ENCODE results near the gene FOXN1.

FOXN1 gene

GRCh38 chr17:28533091-28533807, 27.1 kb downstream of the FOXN1 start:
- H3K27me3 ChIP-seq (ENCODE audit: control insufficient read depth, insufficient read depth, low read length, poor library complexity, severe bottlenecking): no peaks in the 10 kb centered on the region
- no peaks in the 10 kb centered on the region for H3K36me3 ChIP-seq (ENCODE audit: control insufficient read depth, insufficient read depth, low read length)
- 80% methylated on average over 16 of the region's 16 CpGs for WGBS, 2 experiments
- no peaks in the 10 kb centered on the region for H3K9me3 ChIP-seq (ENCODE audit: control insufficient read depth, low read length)
- H3K27ac ChIP-seq (ENCODE audit: insufficient read depth, low read depth, low read length, poor library complexity, severe bottlenecking): no peak overlapping the region
- H3K4me1 ChIP-seq (ENCODE audit: control insufficient read depth, insufficient read depth, low read length): peaks cover 19% of the 10 kb centered on the region
- no peak overlapping the region for H3K4me3 ChIP-seq (ENCODE audit: insufficient read depth, low read depth, low read length)

GRCh38 chr17:28534740-28535375, 28.7 kb downstream of the FOXN1 start:
- WGBS, 2 experiments: 92 to 93% methylated on average over 11 of the region's 11 CpGs
- H3K27ac ChIP-seq (ENCODE audit: insufficient read depth, low read depth, low read length, poor library complexity, severe bottlenecking): no peak overlapping the region
- H3K9me3 ChIP-seq (ENCODE audit: control insufficient read depth, low read length): no peaks in the 10 kb centered on the region
- no peaks in the 10 kb centered on the region for H3K27me3 ChIP-seq (ENCODE audit: control insufficient read depth, insufficient read depth, low read length, poor library complexity, severe bottlenecking)
- H3K4me3 ChIP-seq (ENCODE audit: insufficient read depth, low read depth, low read length): no peak overlapping the region
- peaks cover 11% of the 10 kb centered on the region for H3K4me1 ChIP-seq (ENCODE audit: control insufficient read depth, insufficient read depth, low read length)
- H3K36me3 ChIP-seq (ENCODE audit: control insufficient read depth, insufficient read depth, low read length): no peaks in the 10 kb centered on the region

GRCh38 chr17:28536532-28537218, 30.5 kb downstream of the FOXN1 start:
- no peaks in the 10 kb centered on the region for H3K36me3 ChIP-seq (ENCODE audit: control insufficient read depth, insufficient read depth, low read length)
- 74 to 80% methylated on average over 9 of the region's 9 CpGs for WGBS, 2 experiments
- no peak overlapping the region for H3K4me3 ChIP-seq (ENCODE audit: insufficient read depth, low read depth, low read length)

GRCh38 chr17:28537219-28537610, 31.1 kb downstream of the FOXN1 start:
- WGBS, 2 experiments: 87 to 89% methylated on average over 12 of the region's 12 CpGs
- H3K9me3 ChIP-seq (ENCODE audit: control insufficient read depth, low read length): no peaks in the 10 kb centered on the region
- peaks cover 6% of the 10 kb centered on the region for H3K4me1 ChIP-seq (ENCODE audit: control insufficient read depth, insufficient read depth, low read length)
- no peaks in the 10 kb centered on the region for H3K36me3 ChIP-seq (ENCODE audit: control insufficient read depth, insufficient read depth, low read length)
- H3K27me3 ChIP-seq (ENCODE audit: control insufficient read depth, insufficient read depth, low read length, poor library complexity, severe bottlenecking): no peaks in the 10 kb centered on the region
- H3K27ac ChIP-seq (ENCODE audit: insufficient read depth, low read depth, low read length, poor library complexity, severe bottlenecking): no peak overlapping the region
- H3K4me3 ChIP-seq (ENCODE audit: insufficient read depth, low read depth, low read length): no peak overlapping the region

More at GRCh38 chr17:28536532-28537218, 30.5 kb downstream of the FOXN1 start:
- Histone ChIP-seq H3K9me3 (ENCODE audit: control insufficient read depth, low read length) (no peaks in the 10 kb centered on the region), H3K27me3 (ENCODE audit: control insufficient read depth, insufficient read depth, low read length, poor library complexity, severe bottlenecking) (no peaks in the 10 kb centered on the region), H3K27ac (ENCODE audit: insufficient read depth, low read depth, low read length, poor library complexity, severe bottlenecking) (no peak overlapping the region), H3K4me1 (ENCODE audit: control insufficient read depth, insufficient read depth, low read length) (peaks cover 7% of the 10 kb centered on the region)

GRCh38 chr17:28538296-28538895, 32.2 kb downstream of the FOXN1 start:
- Histone ChIP-seq H3K4me1 (ENCODE audit: control insufficient read depth, insufficient read depth, low read length) (no peaks in the 10 kb centered on the region), H3K4me3 (ENCODE audit: insufficient read depth, low read depth, low read length) (no peak overlapping the region), H3K9me3 (ENCODE audit: control insufficient read depth, low read length) (no peaks in the 10 kb centered on the region), H3K36me3 (ENCODE audit: control insufficient read depth, insufficient read depth, low read length) (no peaks in the 10 kb centered on the region), H3K27me3 (ENCODE audit: control insufficient read depth, insufficient read depth, low read length, poor library complexity, severe bottlenecking) (no peaks in the 10 kb centered on the region), H3K27ac (ENCODE audit: insufficient read depth, low read depth, low read length, poor library complexity, severe bottlenecking) (no peak overlapping the region)
- WGBS, 2 experiments: 92 to 94% methylated on average over 14 of the region's 14 CpGs

GRCh38 chr17:28540231-28540630, 34.1 kb downstream of the FOXN1 start:
- Histone ChIP-seq H3K27ac (ENCODE audit: insufficient read depth, low read depth, low read length, poor library complexity, severe bottlenecking) (no peak overlapping the region), H3K4me3 (ENCODE audit: insufficient read depth, low read depth, low read length) (no peak overlapping the region), H3K9me3 (ENCODE audit: control insufficient read depth, low read length) (no peaks in the 10 kb centered on the region), H3K27me3 (ENCODE audit: control insufficient read depth, insufficient read depth, low read length, poor library complexity, severe bottlenecking) (no peaks in the 10 kb centered on the region), H3K4me1 (ENCODE audit: control insufficient read depth, insufficient read depth, low read length) (no peaks in the 10 kb centered on the region), H3K36me3 (ENCODE audit: control insufficient read depth, insufficient read depth, low read length) (no peaks in the 10 kb centered on the region)
- WGBS, 2 experiments: 88 to 93% methylated on average over 4 of the region's 4 CpGs

- 93 to 95% methylated on average over 4 of the region's 4 CpGs for WGBS, 2 experiments
- no peaks in the 10 kb centered on the region for H3K4me1 ChIP-seq (ENCODE audit: control insufficient read depth, insufficient read depth, low read length)
Measured at GRCh38 chr17:28541439-28541838, 35.3 kb downstream of the FOXN1 start.

GRCh38 chr17:28544402-28545140, 38.4 kb downstream of the FOXN1 start:
- WGBS, 2 experiments: 80 to 86% methylated on average over 3 to 4 of the region's 4 CpGs
- Histone ChIP-seq H3K36me3 (ENCODE audit: control insufficient read depth, insufficient read depth, low read length) (no peaks in the 10 kb centered on the region), H3K27ac (ENCODE audit: insufficient read depth, low read depth, low read length, poor library complexity, severe bottlenecking) (no peak overlapping the region), H3K4me3 (ENCODE audit: insufficient read depth, low read depth, low read length) (no peak overlapping the region), H3K27me3 (ENCODE audit: control insufficient read depth, insufficient read depth, low read length, poor library complexity, severe bottlenecking) (no peaks in the 10 kb centered on the region), H3K4me1 (ENCODE audit: control insufficient read depth, insufficient read depth, low read length) (peaks cover 4% of the 10 kb centered on the region), H3K9me3 (ENCODE audit: control insufficient read depth, low read length) (no peaks in the 10 kb centered on the region)

More at GRCh38 chr17:28541439-28541838, 35.3 kb downstream of the FOXN1 start:
- Histone ChIP-seq H3K27me3 (ENCODE audit: control insufficient read depth, insufficient read depth, low read length, poor library complexity, severe bottlenecking) (no peaks in the 10 kb centered on the region), H3K9me3 (ENCODE audit: control insufficient read depth, low read length) (no peaks in the 10 kb centered on the region), H3K36me3 (ENCODE audit: control insufficient read depth, insufficient read depth, low read length) (no peaks in the 10 kb centered on the region), H3K4me3 (ENCODE audit: insufficient read depth, low read depth, low read length) (no peak overlapping the region), H3K27ac (ENCODE audit: insufficient read depth, low read depth, low read length, poor library complexity, severe bottlenecking) (no peak overlapping the region)

GRCh38 chr17:28545141-28545503, 39.0 kb downstream of the FOXN1 start:
- Histone ChIP-seq H3K9me3 (ENCODE audit: control insufficient read depth, low read length) (no peaks in the 10 kb centered on the region), H3K4me1 (ENCODE audit: control insufficient read depth, insufficient read depth, low read length) (peaks cover 10% of the 10 kb centered on the region), H3K27ac (ENCODE audit: insufficient read depth, low read depth, low read length, poor library complexity, severe bottlenecking) (no peak overlapping the region), H3K36me3 (ENCODE audit: control insufficient read depth, insufficient read depth, low read length) (no peaks in the 10 kb centered on the region), H3K4me3 (ENCODE audit: insufficient read depth, low read depth, low read length) (no peak overlapping the region), H3K27me3 (ENCODE audit: control insufficient read depth, insufficient read depth, low read length, poor library complexity, severe bottlenecking) (no peaks in the 10 kb centered on the region)
- 84 to 89% methylated on average over 2 of the region's 2 CpGs for WGBS, 2 experiments
